H1 (cell line): Measurements from ENCODE around the gene SCAMP4. TPM values are rescaled to one million over a fixed set of nuclear protein-coding genes. Genes with fewer than 3 reads are reported as not detected.

Source experiments
- CTCF ChIA-PET: fragments of 300-600 bp; sonication (Branson Sonifier 250); formaldehyde crosslinking; loops from one replicate; lab custom pipeline; 2021; ENCODE audit not compliant: partially characterized antibody; lab: Charles Lee
- POLR2A ChIA-PET: fragments of 300-600 bp; sonication (Branson Sonifier 250); formaldehyde crosslinking; loops from one replicate; lab custom pipeline; 2021; ENCODE audit warnings: inconsistent platforms; ENCODE audit not compliant: partially characterized antibody; lab: Charles Lee
- DNase-seq, 2 experiments: peaks; one replicate each; pipeline versions ENCODE4 v3.0.0 to v3.0.0-alpha.2; 2010 to 2022; ENCODE audit warnings: low spot score in 2 of 2, low read depth in 1 of 2, mixed read lengths in 1 of 2
- FAIRE-seq: peaks from 2 replicates; lab custom pipeline; 2011; peaks lifted over from hg19 to GRCh38; lab: Jason Lieb, UNC
- H2AFZ ChIP-seq: 2 replicates; pipeline ENCODE4 v1.8.1; 2012; ENCODE audit warnings: low read length, inconsistent platforms
- H2AK5ac ChIP-seq: 2 replicates; pipeline ENCODE4 v1.6.1; 2013; ENCODE audit warnings: low read depth, low read length
- H2BK120ac ChIP-seq: replicated peaks from 2 replicates; pipeline ENCODE3; 2013; ENCODE audit warnings: low read depth, low read length, inconsistent platforms
- H2BK12ac ChIP-seq: 2 replicates; pipeline ENCODE4 v1.6.1; 2013; ENCODE audit warnings: low read depth, low read length
- H2BK15ac ChIP-seq: 2 replicates; pipeline ENCODE4 v1.6.1; 2013; ENCODE audit warnings: low read length
- H2BK20ac ChIP-seq: 2 replicates; pipeline ENCODE4 v1.6.1; 2013; ENCODE audit warnings: low read length
- H2BK5ac ChIP-seq: 2 replicates; pipeline ENCODE4 v1.6.1; 2013; ENCODE audit warnings: low read depth, low read length
- H3K14ac ChIP-seq: 2 replicates; pipeline ENCODE4 v1.6.1; 2013; ENCODE audit warnings: inconsistent platforms; ENCODE audit not compliant: insufficient read length
- H3K18ac ChIP-seq: 2 replicates; pipeline ENCODE4 v1.6.1; 2013; ENCODE audit warnings: low read length; ENCODE audit errors: extremely low read depth
- H3K23ac ChIP-seq: 2 replicates; pipeline ENCODE4 v1.6.1; 2013; ENCODE audit warnings: inconsistent platforms; ENCODE audit not compliant: insufficient read length
- H3K23me2 ChIP-seq: 2 replicates; pipeline ENCODE4 v1.6.1; 2013; ENCODE audit warnings: low read depth, low read length
- H3K27ac ChIP-seq: 2 replicates; pipeline ENCODE4 v1.6.1; 2011; ENCODE audit warnings: low read depth, low read length, inconsistent platforms
- H3K27me3 ChIP-seq, 4 experiments: replicated peaks in 1 of 4; 1 replicate in 1 of 4; 2 replicates in 3 of 4; pipeline versions ENCODE4 v1.6.1 to v1.8.1; 2011 to 2013; ENCODE audit warnings: low read length in 3 of 4, mild to moderate bottlenecking in 3 of 4, inconsistent platforms in 2 of 4, mixed read lengths in 2 of 4, moderate library complexity in 1 of 4; ENCODE audit not compliant: control insufficient read depth in 3 of 4, insufficient read depth in 3 of 4; ENCODE audit errors: extremely low read depth in 1 of 4
- H3K36me3 ChIP-seq, 4 experiments: 2 replicates each; pipeline versions ENCODE4 v1.6.1 to v1.8.1; 2011 to 2013; ENCODE audit warnings: mild to moderate bottlenecking in 4 of 4, low read length in 3 of 4, moderate library complexity in 2 of 4, control low read depth in 1 of 4, inconsistent platforms in 1 of 4; ENCODE audit not compliant: insufficient read depth in 4 of 4, control insufficient read depth in 2 of 4
- H3K4ac ChIP-seq: replicated peaks from 2 replicates; pipeline ENCODE3; 2013; ENCODE audit warnings: low read length, low read depth, mixed read lengths, inconsistent platforms; ENCODE audit not compliant: insufficient read length
- H3K4me1 ChIP-seq, 4 experiments: replicated peaks in 1 of 4; 1 replicate in 1 of 4; 2 replicates in 3 of 4; pipeline versions ENCODE4 v1.6.1 to v1.8.1; 2011 to 2013; ENCODE audit warnings: low read length in 3 of 4, inconsistent platforms in 2 of 4, mixed read lengths in 1 of 4; ENCODE audit not compliant: insufficient read depth in 4 of 4, control insufficient read depth in 3 of 4
- H3K4me2 ChIP-seq, 2 experiments: 2 replicates each; pipeline versions ENCODE4 v1.6.1 to v1.8.1; 2011 to 2013; ENCODE audit warnings: low read depth in 2 of 2, low read length in 2 of 2, control low read depth in 1 of 2, inconsistent platforms in 1 of 2, mild to moderate bottlenecking in 1 of 2; ENCODE audit not compliant: insufficient read depth in 1 of 2
- H3K4me3 ChIP-seq, 4 experiments: fragments of 200-600, 300-600 bp in 1 of 4; sonication (generic), shearing (Covaris generic), sonication (Bioruptor Twin) in 1 of 4; 2 replicates each; pipeline versions ENCODE4 v1.5.1 to v1.8.1; 2011 to 2016; ENCODE audit warnings: low read length in 4 of 4, low read depth in 3 of 4, control low read depth in 2 of 4, inconsistent platforms in 2 of 4, mild to moderate bottlenecking in 2 of 4, mixed read lengths in 1 of 4, moderate library complexity in 1 of 4; ENCODE audit not compliant: insufficient read depth in 2 of 4; ENCODE audit errors: extremely low read depth in 1 of 4
- H3K56ac ChIP-seq: replicated peaks from 2 replicates; pipeline ENCODE3; 2013; ENCODE audit warnings: low read depth, mild to moderate bottlenecking, mixed read lengths, low read length, inconsistent platforms; ENCODE audit not compliant: insufficient read length
- H3K79me1 ChIP-seq: 2 replicates; pipeline ENCODE4 v1.6.1; 2013; ENCODE audit warnings: low read depth, low read length, control low read depth
- H3K79me2 ChIP-seq, 2 experiments: 2 replicates each; pipeline versions ENCODE4 v1.6.1 to v1.8.1; 2012 to 2013; ENCODE audit warnings: low read length in 2 of 2, mild to moderate bottlenecking in 2 of 2, inconsistent platforms in 1 of 2; ENCODE audit not compliant: insufficient read depth in 2 of 2, control insufficient read depth in 1 of 2
- H3K9ac ChIP-seq, 4 experiments: replicated peaks in 1 of 4; 1 replicate in 1 of 4; 2 replicates in 3 of 4; pipeline versions ENCODE4 v1.6.1 to v1.8.1; 2011 to 2013; ENCODE audit warnings: low read depth in 3 of 4, low read length in 3 of 4, control low read depth in 2 of 4, mild to moderate bottlenecking in 2 of 4, moderate library complexity in 2 of 4, inconsistent platforms in 1 of 4; ENCODE audit errors: extremely low read depth in 1 of 4
- H3K9me3 ChIP-seq, 2 experiments: 2 replicates each; pipeline versions ENCODE4 v1.6.1 to v1.8.1; 2012 to 2013; ENCODE audit warnings: mild to moderate bottlenecking in 2 of 2, moderate library complexity in 2 of 2, control low read depth in 1 of 2, inconsistent platforms in 1 of 2, low read depth in 1 of 2, low read length in 1 of 2, mixed read lengths in 1 of 2; ENCODE audit not compliant: insufficient read depth in 2 of 2
- H4K20me1 ChIP-seq, 2 experiments: replicated peaks in 1 of 2; 2 replicates each; pipeline versions ENCODE3 to v1.8.1; 2011 to 2013; ENCODE audit warnings: inconsistent platforms in 2 of 2, low read length in 2 of 2, mild to moderate bottlenecking in 1 of 2; ENCODE audit not compliant: insufficient read depth in 2 of 2, control insufficient read depth in 1 of 2
- H4K5ac ChIP-seq: 2 replicates; pipeline ENCODE4 v1.6.1; 2013; ENCODE audit warnings: low read length, low read depth, mixed read lengths, inconsistent platforms; ENCODE audit not compliant: insufficient read length
- H4K8ac ChIP-seq: 2 replicates; pipeline ENCODE4 v1.8.0; 2013; ENCODE audit warnings: mild to moderate bottlenecking, moderate library complexity, low read length, inconsistent platforms; ENCODE audit not compliant: insufficient read depth; ENCODE audit errors: extremely low read depth
- H4K91ac ChIP-seq: replicated peaks from 2 replicates; pipeline ENCODE3; 2013; ENCODE audit warnings: low read length, mixed read lengths, inconsistent platforms; ENCODE audit not compliant: insufficient read length
- BRCA1 ChIP-seq: IDR thresholded peaks from 2 replicates; pipeline ENCODE4 v1.6.1; 2012; ENCODE audit warnings: low read depth, low read length, improper control_type of control experiment
- CHD1 ChIP-seq: IDR thresholded peaks from 2 replicates; pipeline ENCODE4 v1.6.1; 2012; ENCODE audit warnings: low read depth, low read length, improper control_type of control experiment
- CTBP2 ChIP-seq: IDR thresholded peaks from 2 replicates; pipeline ENCODE4 v1.7.0; 2011; ENCODE audit warnings: borderline replicate concordance, mild to moderate bottlenecking, moderate library complexity, mixed read lengths, low read length; ENCODE audit not compliant: insufficient read depth, insufficient read length
- CTCF ChIP-seq, 3 experiments: IDR thresholded peaks; 1 replicate in 2 of 3; 2 replicates in 1 of 3; pipeline versions ENCODE4 v1.5.1 to v1.6.1; 2011; ENCODE audit warnings: low read length in 3 of 3, mild to moderate bottlenecking in 3 of 3, inconsistent platforms in 2 of 3, low read depth in 1 of 3, moderate library complexity in 1 of 3; ENCODE audit not compliant: insufficient read depth in 1 of 3; ENCODE audit errors: control extremely low read depth in 1 of 3
- MAFK ChIP-seq: IDR thresholded peaks from 2 replicates; pipeline ENCODE4 v1.6.1; 2012; ENCODE audit warnings: low read depth, mild to moderate bottlenecking, improper control_type of control experiment, low read length
- RAD21 ChIP-seq, 2 experiments: IDR thresholded peaks in 1 of 2; conservative IDR thresholded peaks in 1 of 2; 2 replicates each; pipeline ENCODE4 v1.6.1; 2011; ENCODE audit warnings: low read depth in 2 of 2, low read length in 2 of 2, improper control_type of control experiment in 1 of 2, inconsistent platforms in 1 of 2, mild to moderate bottlenecking in 1 of 2, moderate library complexity in 1 of 2
- RNF2 ChIP-seq: fragments of 200-900, 300-1000 bp; sonication (generic); IDR thresholded peaks from 2 replicates; pipeline ENCODE4 v1.7.1; 2016; ENCODE audit warnings: borderline replicate concordance, low read depth, mild to moderate bottlenecking, antibody characterized with exemption, low read length; ENCODE audit not compliant: poor library complexity, severe bottlenecking; ENCODE audit errors: missing control alignments
- SIN3A ChIP-seq, 2 experiments: IDR thresholded peaks in 1 of 2; conservative IDR thresholded peaks in 1 of 2; 2 replicates each; pipeline ENCODE4 v1.6.1; 2011 to 2012; ENCODE audit warnings: low read length in 2 of 2, improper control_type of control experiment in 1 of 2, low read depth in 1 of 2, mild to moderate bottlenecking in 1 of 2
- SP4 ChIP-seq: IDR thresholded peaks from 2 replicates; pipeline ENCODE4 v1.6.1; 2012; ENCODE audit warnings: low read length, inconsistent platforms
- WGBS, 2 experiments: shearing (Covaris generic) in 1 of 2; methylation state at CpG; one replicate each; pipeline versions ENCODE4 v1.1.6 to v1.1.7; 2013 to 2015; ENCODE audit warnings: low lambda C conversion rate in 2 of 2, mixed read lengths in 2 of 2, inconsistent platforms in 1 of 2, low coverage in 1 of 2, missing lambda C conversion rate in 1 of 2; ENCODE audit not compliant: insufficient replicate concordance in 2 of 2, insufficient coverage in 1 of 2, insufficient read length in 1 of 2; ENCODE audit errors: extremely low coverage in 1 of 2, missing lambda C conversion rate in 1 of 2; 5-methylcytosine and 5-hydroxymethylcytosine counted together
- polyA plus RNA-seq, 7 experiments: library from polyadenylated mRNA; depleted of rRNA in 3 of 7; stranded (reverse) in 5 of 7; unstranded in 2 of 7; fragments of >200 nt in 5 of 7; fragments of 200-250 nt in 2 of 7; gene quantifications; 1 replicate in 5 of 7; 2 replicates in 1 of 7; 4 replicates in 1 of 7; pipeline versions ENCODE4 v1.2.1 to v1.2.3, GENCODE V29; 2011 to 2013; ENCODE audit warnings: missing spikeins in 2 of 7, mixed read lengths in 2 of 7
- total RNA-seq: library from RNA; stranded (reverse); fragmentation: NEBNext Ultra II Directional; extraction: Animal tissue kit (Norgen Biotek cat#: 25700); gene quantifications from 2 replicates; pipeline ENCODE4 v1.2.1, GENCODE V29; 2021

Gene SCAMP4
- total and polyA plus RNA-seq, 2 of the 8 experiments (the other 6 are each of a cell fraction or from before 2014, with no cell fraction given): 17.1 to 61.4 TPM

- Histone ChIP-seq H3K4me2 (no peak overlapping the region), H3K14ac (no peak overlapping the region), H3K4ac (no peak overlapping the region), H4K91ac (no peak overlapping the region), H3K9ac (no peak overlapping the region), H2BK120ac (no peak overlapping the region), H3K23ac (no peak overlapping the region), H3K79me1 (no peaks in the 10 kb centered on the region), H2AFZ (no peak overlapping the region), H3K4me1 (peaks cover 0 to 6% (median 4%) of the 10 kb centered on the region in 4 experiments; a peak in 4 of 7 replicates), H2BK15ac (peak overlapping the region; percentile 40; the same call in 1 of the 2 replicates), H4K8ac (no peak overlapping the region), H4K20me1 (no peaks in the 10 kb centered on the region), H2AK5ac (no peak overlapping the region), H4K5ac (no peak overlapping the region), H3K56ac (no peak overlapping the region), H3K9me3 (peaks cover 3 to 9% of the 10 kb centered on the region in 2 experiments; a peak in 2 of 4 replicates), H3K23me2 (peaks cover 6% of the 10 kb centered on the region; the same call in 1 of the 2 replicates), H3K27ac (no peak overlapping the region), H2BK5ac (no peak overlapping the region), H2BK12ac (peak overlapping the region; percentile 39; the same call in 1 of the 2 replicates), H3K36me3 (no peaks in the 10 kb centered on the region), H2BK20ac (no peak overlapping the region), H3K27me3 (no peaks in the 10 kb centered on the region), H3K79me2 (no peaks in the 10 kb centered on the region), H3K4me3 (no peak overlapping the region), H3K18ac (no peak overlapping the region)
- WGBS, 2 experiments: 89% methylated on average over 8 of the region's 8 CpGs; no CpG with 5 or more reads in 1 of the 2 experiments
- no peak for DNase-seq
- CTCF ChIA-PET: interaction anchor here (0.9 to 3.0 kb wide), 2 partner anchors 24 to 36 kb away, joined by 3 to 16 read pairs; no protein-coding TSS in a partner anchor
- no peak for TF ChIP-seq CTBP2
- TF ChIP-seq CHD1: no peak
- no peak for TF ChIP-seq RNF2
- no peak for TF ChIP-seq SP4
- no peak for TF ChIP-seq CTCF (IDR thresholded peaks at IDR 0.05; ENCODE audit: control extremely low read depth in 1 of 3, insufficient read depth in 1 of 3, low read depth in 1 of 3, low read length in 3 of 3)
- TF ChIP-seq MAFK: no peak
- no peak for TF ChIP-seq BRCA1
- no peak for TF ChIP-seq SIN3A (conservative IDR thresholded peaks at IDR 0.05 in 1 of 2, IDR thresholded peaks at IDR 0.05 in 1 of 2; ENCODE audit: low read depth in 1 of 2, low read length in 2 of 2)
- no peak for TF ChIP-seq RAD21 (IDR thresholded peaks at IDR 0.05 in 1 of 2, conservative IDR thresholded peaks at IDR 0.05 in 1 of 2; ENCODE audit: low read depth in 2 of 2, low read length in 2 of 2)
- FAIRE-seq: no peak
- POLR2A ChIA-PET: interaction anchor here (0.7 to 1.2 kb wide), 2 partner anchors 32 to 117 kb away, joined by 3 to 5 read pairs; partner anchors contain the start of gene MKNK2
These were observed 28.7 kb downstream of the SCAMP4 start for GRCh38 chr19:1933942-1934341.
